Lung (tissue), 12 donors: ENCODE data around the gene APOBEC3C. TPM values are rescaled to one million over a fixed set of nuclear protein-coding genes. Genes with fewer than 3 reads are reported as not detected.

Source experiments
- ATAC-seq: fragments of 200-7000 bp; cut with Tn5 transposase; one replicate; pipeline ENCODE4 v1.9.1; 2020; ENCODE audit warnings: moderate number of reproducible peaks; ENCODE audit not compliant: insufficient read depth, low FRiP score
- DNase-seq, 3 donors: peaks; one replicate each; pipeline ENCODE4 v3.0.0-alpha.2; 2013 to 2017
- H3K27ac ChIP-seq, 2 donors: one replicate each; pipeline ENCODE4 v1.5.1; 2013; ENCODE audit warnings: mild to moderate bottlenecking in 2 of 2, moderate library complexity in 2 of 2, control low read depth in 1 of 2, inconsistent platforms in 1 of 2, low read depth in 1 of 2, low read length in 1 of 2
- H3K27me3 ChIP-seq, 3 donors: one replicate each; pipeline ENCODE4 v1.5.1; 2013; ENCODE audit warnings: low read length in 2 of 3; ENCODE audit not compliant: control insufficient read depth in 3 of 3, insufficient read depth in 3 of 3
- H3K36me3 ChIP-seq, 4 donors: one replicate each; pipeline ENCODE4 v1.5.1; 2013; ENCODE audit warnings: low read length in 4 of 4, mild to moderate bottlenecking in 1 of 4, moderate library complexity in 1 of 4; ENCODE audit not compliant: control insufficient read depth in 4 of 4, insufficient read depth in 4 of 4
- H3K4me1 ChIP-seq, 5 donors: one replicate each; pipeline ENCODE4 v1.5.1; 2013; ENCODE audit warnings: low read length in 5 of 5, mild to moderate bottlenecking in 2 of 5, moderate library complexity in 1 of 5; ENCODE audit not compliant: control insufficient read depth in 5 of 5, insufficient read depth in 5 of 5
- H3K4me3 ChIP-seq: one replicate; pipeline ENCODE4 v1.5.1; 2013; ENCODE audit warnings: mild to moderate bottlenecking, control low read depth, moderate library complexity
- H3K9ac ChIP-seq, 2 donors: one replicate each; pipeline ENCODE4 v1.5.1; 2013; ENCODE audit warnings: low read length in 2 of 2, control low read depth in 1 of 2; ENCODE audit not compliant: insufficient read depth in 1 of 2
- H3K9me3 ChIP-seq, 4 donors: one replicate each; pipeline ENCODE4 v1.5.1; 2013; ENCODE audit warnings: low read length in 3 of 4, mild to moderate bottlenecking in 1 of 4, moderate library complexity in 1 of 4; ENCODE audit not compliant: control insufficient read depth in 4 of 4, insufficient read depth in 3 of 4
- WGBS, 2 donors: extraction: QIAGEN DNeasy Blood & Tissue Kit; methylation state at CpG; one replicate each; pipeline ENCODE4 v1.1.7; 2013; 5-methylcytosine and 5-hydroxymethylcytosine counted together
- polyA plus RNA-seq, 2 donors: library from polyadenylated mRNA; stranded (reverse); fragments of 200-250 nt; gene quantifications; one replicate each; pipeline ENCODE4 v1.2.1, GENCODE V29; 2013
- total RNA-seq, 2 donors: library from RNA; depleted of rRNA in 1 of 2; stranded (reverse); fragments of >200 nt in 1 of 2; gene quantifications; one replicate each; pipeline ENCODE4 v1.2.1, GENCODE V29; 2014 to 2021
- TF ChIP-seq, protein P1 (sequence below): IDR thresholded peaks from 2 replicates; pipeline ENCODE4 v1.5.1; 2012; ENCODE audit warnings: mild to moderate bottlenecking; ENCODE audit errors: control extremely low read depth, extremely low read depth
- donor health status: control.
- donor health status: control.
- donor health status: Bipolar disorder and iron deficiency.
- donor health status: healthy.
- donor health status: DM: yes; HTN: yes; CAD: no.

Gene APOBEC3C
- total and polyA plus RNA-seq, 4 donors = 11.1 to 21.7 (median 13.6) TPM

DNA sequence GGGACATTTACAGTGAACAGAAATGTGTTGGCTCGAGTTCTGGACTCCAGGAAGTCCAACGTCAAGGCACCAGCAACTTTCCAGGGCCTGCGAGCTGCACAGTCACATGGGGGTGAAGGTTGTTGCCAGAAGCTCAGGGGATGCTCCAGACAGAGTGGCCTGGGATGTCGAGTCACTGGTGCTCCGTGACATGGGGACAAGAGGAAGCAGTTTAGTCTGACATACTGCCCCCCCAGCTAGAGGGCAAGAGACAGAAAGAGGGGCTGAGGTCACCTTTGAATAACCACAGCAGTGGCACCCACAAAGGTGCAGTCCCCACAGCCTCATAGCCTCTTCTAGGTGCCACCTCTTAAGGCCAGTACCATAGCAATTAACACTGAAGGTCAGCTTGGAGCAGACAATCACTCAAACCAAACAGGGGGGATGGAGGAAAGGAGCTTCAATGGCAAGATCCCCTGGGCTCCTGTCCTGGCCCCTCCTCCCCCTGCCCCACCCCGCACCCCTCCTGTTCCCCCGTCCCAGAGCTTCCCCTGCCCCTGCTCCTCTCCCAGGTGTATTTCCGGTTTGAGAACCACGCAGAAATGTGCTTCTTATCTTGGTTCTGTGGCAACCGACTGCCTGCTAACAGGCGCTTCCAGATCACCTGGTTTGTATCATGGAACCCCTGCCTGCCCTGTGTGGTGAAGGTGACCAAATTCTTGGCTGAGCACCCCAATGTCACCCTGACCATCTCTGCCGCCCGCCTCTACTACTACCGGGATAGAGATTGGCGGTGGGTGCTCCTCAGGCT is 10.7 kb downstream of the APOBEC3C start:
- Histone ChIP-seq H3K36me3 (peaks cover 0 to 4% (median 0%) of the 10 kb centered on the region in 4 donors), H3K9ac (no peak overlapping the region), H3K4me1 (peaks cover 0 to 10% (median 5%) of the 10 kb centered on the region in 5 donors), H3K27me3 (no peaks in the 10 kb centered on the region), H3K4me3 (no peak overlapping the region), H3K9me3 (no peaks in the 10 kb centered on the region), H3K27ac (no peak overlapping the region)
- DNase-seq (no peak), ATAC-seq (no peak)
- TF ChIP-seq, protein P1, sequence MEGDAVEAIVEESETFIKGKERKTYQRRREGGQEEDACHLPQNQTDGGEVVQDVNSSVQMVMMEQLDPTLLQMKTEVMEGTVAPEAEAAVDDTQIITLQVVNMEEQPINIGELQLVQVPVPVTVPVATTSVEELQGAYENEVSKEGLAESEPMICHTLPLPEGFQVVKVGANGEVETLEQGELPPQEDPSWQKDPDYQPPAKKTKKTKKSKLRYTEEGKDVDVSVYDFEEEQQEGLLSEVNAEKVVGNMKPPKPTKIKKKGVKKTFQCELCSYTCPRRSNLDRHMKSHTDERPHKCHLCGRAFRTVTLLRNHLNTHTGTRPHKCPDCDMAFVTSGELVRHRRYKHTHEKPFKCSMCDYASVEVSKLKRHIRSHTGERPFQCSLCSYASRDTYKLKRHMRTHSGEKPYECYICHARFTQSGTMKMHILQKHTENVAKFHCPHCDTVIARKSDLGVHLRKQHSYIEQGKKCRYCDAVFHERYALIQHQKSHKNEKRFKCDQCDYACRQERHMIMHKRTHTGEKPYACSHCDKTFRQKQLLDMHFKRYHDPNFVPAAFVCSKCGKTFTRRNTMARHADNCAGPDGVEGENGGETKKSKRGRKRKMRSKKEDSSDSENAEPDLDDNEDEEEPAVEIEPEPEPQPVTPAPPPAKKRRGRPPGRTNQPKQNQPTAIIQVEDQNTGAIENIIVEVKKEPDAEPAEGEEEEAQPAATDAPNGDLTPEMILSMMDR = no peak
- 83 to 90% methylated on average over 15 of the region's 15 CpGs for WGBS, 2 donors

DNA sequence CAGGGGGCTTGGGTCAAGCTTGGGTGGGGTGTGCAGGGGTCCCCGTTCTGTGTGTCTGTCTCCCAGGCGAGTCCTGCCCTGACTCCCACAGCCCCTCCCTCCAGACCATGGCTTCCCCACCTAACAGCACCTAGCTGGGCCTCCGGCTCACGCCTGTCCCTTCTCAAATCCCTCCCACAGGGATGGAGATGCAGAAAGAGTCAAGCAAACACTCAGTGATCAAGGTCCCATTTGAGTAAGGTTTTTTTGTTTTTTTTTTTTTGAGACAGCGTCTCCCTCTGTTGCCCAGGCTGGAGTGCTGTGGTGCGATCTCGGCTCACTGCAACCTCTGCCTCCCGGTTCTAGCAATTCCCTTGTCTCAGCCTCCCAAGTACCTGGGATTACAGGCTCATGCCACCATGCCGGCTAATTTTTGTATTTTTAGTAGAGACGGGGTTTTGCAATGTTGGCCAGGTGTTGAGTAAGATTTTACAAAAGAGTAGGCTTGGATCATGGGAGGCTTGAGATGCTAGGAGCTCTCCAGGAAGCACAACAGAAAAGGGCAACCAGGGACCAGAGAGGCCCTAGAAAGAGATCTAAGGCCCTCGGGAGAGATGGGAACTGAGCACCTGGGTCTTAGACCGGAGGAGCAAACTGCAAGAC is 12.6 kb downstream of the APOBEC3C start:
- peaks cover 0 to 6% (median under 1%) of the 10 kb centered on the region in 5 donors for H3K4me1 ChIP-seq
- H3K36me3 ChIP-seq = peaks cover 0 to 4% (median 0%) of the 10 kb centered on the region in 4 donors
- DNase-seq (no peak), ATAC-seq (no peak)
- no peak overlapping the region for H3K27ac ChIP-seq
- no peak overlapping the region for H3K4me3 ChIP-seq
- TF ChIP-seq, protein P1 = no peak
- H3K9me3 ChIP-seq = no peaks in the 10 kb centered on the region
- H3K9ac ChIP-seq = no peak overlapping the region
- WGBS, 2 donors = 83 to 84% methylated on average over 12 of the region's 12 CpGs
- H3K27me3 ChIP-seq = no peaks in the 10 kb centered on the region

DNA sequence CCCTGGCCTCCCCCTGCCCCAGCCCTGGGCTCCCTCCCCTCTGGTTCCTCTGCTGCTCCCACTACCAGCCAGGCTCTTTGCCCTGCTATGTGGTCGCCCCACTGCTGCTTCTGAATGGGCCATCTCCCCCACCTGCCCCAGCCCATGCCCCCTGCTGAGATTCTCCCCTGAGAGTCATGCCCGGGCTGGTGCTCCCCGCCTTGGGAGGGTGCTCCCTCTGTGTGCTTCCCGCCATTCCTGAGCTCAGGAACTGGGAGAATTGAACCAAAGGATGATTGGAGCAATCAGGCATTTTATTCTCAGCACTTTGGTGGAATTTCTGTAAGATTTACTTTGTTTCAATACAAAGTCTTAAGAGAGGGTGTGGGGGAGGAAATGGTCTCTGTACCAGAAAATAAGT is 13.7 kb downstream of the APOBEC3C start:
- Histone ChIP-seq H3K27ac (no peak overlapping the region), H3K4me3 (no peak overlapping the region), H3K27me3 (no peaks in the 10 kb centered on the region), H3K4me1 (no peaks in the 10 kb centered on the region), H3K36me3 (peaks cover 0 to 6% (median 0%) of the 10 kb centered on the region in 4 donors), H3K9ac (no peak overlapping the region), H3K9me3 (no peaks in the 10 kb centered on the region)
- DNase-seq (no peak), ATAC-seq (no peak)
- WGBS, 2 donors = 92 to 94% methylated on average over 4 of the region's 4 CpGs
- TF ChIP-seq, protein P1 = no peak
